Smooth muscle cell (in vitro differentiated cells): ENCODE results near the gene S100P. TPM values are rescaled to one million over a fixed set of nuclear protein-coding genes. Genes with fewer than 3 reads are reported as not detected.

ENCODE experiments used
- DNase-seq: peaks from one replicate; lab custom pipeline; 2025; ENCODE audit not compliant: unreplicated experiment; lab: John Stamatoyannopoulos, UW
- H2AFZ ChIP-seq: fragments of 200-600 bp; sonication (generic); 2 replicates; pipeline ENCODE4 v1.6.0; 2016; ENCODE audit warnings: antibody characterized with exemption, low read depth, mild to moderate bottlenecking
- H3F3A ChIP-seq: fragments of 200-600 bp; sonication (generic); 2 replicates; pipeline ENCODE4 v1.6.0; 2017; ENCODE audit warnings: antibody characterized with exemption, low read depth
- H3K27ac ChIP-seq: fragments of 200-600 bp; sonication (generic); 2 replicates; pipeline ENCODE4 v1.5.1; 2016; ENCODE audit warnings: low read depth, mild to moderate bottlenecking
- H3K27me3 ChIP-seq: fragments of 200-600 bp; sonication (generic); 2 replicates; pipeline ENCODE4 v1.6.1; 2016; ENCODE audit warnings: low read depth, mild to moderate bottlenecking
- H3K36me3 ChIP-seq: fragments of 200-600 bp; sonication (generic); 2 replicates; pipeline ENCODE4 v1.5.1; 2016; ENCODE audit warnings: low read depth
- H3K4me1 ChIP-seq: fragments of 200-600 bp; sonication (generic); 2 replicates; pipeline ENCODE4 v1.5.1; 2016; ENCODE audit warnings: low read depth
- H3K4me2 ChIP-seq: fragments of 200-600 bp; sonication (generic); 2 replicates; pipeline ENCODE4 v1.6.0; 2016; ENCODE audit warnings: mild to moderate bottlenecking
- H3K4me3 ChIP-seq: fragments of 200-600 bp; sonication (generic); 2 replicates; pipeline ENCODE4 v1.5.1; 2016; ENCODE audit warnings: mild to moderate bottlenecking
- H3K79me2 ChIP-seq: fragments of 200-600 bp; sonication (generic); 2 replicates; pipeline ENCODE4 v1.6.0; 2016; ENCODE audit warnings: low read depth, mild to moderate bottlenecking
- H3K9ac ChIP-seq: fragments of 200-600 bp; sonication (generic); 2 replicates; pipeline ENCODE4 v1.6.0; 2016; ENCODE audit warnings: low read depth
- H3K9me3 ChIP-seq: fragments of 200-600 bp; sonication (generic); replicated peaks from 2 replicates; pipeline ENCODE4 v1.5.1; 2016; ENCODE audit warnings: low read depth
- H4K20me1 ChIP-seq: fragments of 200-600 bp; sonication (generic); 2 replicates; pipeline ENCODE4 v1.6.0; 2016; ENCODE audit warnings: low read depth
- WGBS: methylation state at CpG from one replicate; pipeline ENCODE4 v1.1.7; 2016; ENCODE audit warnings: low lambda C conversion rate; 5-methylcytosine and 5-hydroxymethylcytosine counted together
- polyA plus RNA-seq: library from polyadenylated mRNA; unstranded; fragments of >200 nt; fragmentation: Nextera tagmentation; extraction: Ambion mirVana; gene quantifications from 2 replicates; pipeline ENCODE4 v1.2.1, GENCODE V29; 2016
- total RNA-seq: library from RNA; depleted of rRNA; stranded (reverse); fragments of >200 nt; gene quantifications from 2 replicates; pipeline ENCODE4 v1.2.3, GENCODE V29; 2014
- TF ChIP-seq, protein P1 (sequence below): fragments of 200-600 bp; sonication (generic); IDR thresholded peaks from 2 replicates; pipeline ENCODE4 v1.5.1; 2017; ENCODE audit warnings: borderline replicate concordance, mild to moderate bottlenecking, antibody characterized with exemption; ENCODE audit not compliant: insufficient read depth, poor library complexity, severe bottlenecking

The S100P gene
- total and polyA plus RNA-seq, 2 experiments from 2014 or later: 4.0 to 6.6 TPM

DNA sequence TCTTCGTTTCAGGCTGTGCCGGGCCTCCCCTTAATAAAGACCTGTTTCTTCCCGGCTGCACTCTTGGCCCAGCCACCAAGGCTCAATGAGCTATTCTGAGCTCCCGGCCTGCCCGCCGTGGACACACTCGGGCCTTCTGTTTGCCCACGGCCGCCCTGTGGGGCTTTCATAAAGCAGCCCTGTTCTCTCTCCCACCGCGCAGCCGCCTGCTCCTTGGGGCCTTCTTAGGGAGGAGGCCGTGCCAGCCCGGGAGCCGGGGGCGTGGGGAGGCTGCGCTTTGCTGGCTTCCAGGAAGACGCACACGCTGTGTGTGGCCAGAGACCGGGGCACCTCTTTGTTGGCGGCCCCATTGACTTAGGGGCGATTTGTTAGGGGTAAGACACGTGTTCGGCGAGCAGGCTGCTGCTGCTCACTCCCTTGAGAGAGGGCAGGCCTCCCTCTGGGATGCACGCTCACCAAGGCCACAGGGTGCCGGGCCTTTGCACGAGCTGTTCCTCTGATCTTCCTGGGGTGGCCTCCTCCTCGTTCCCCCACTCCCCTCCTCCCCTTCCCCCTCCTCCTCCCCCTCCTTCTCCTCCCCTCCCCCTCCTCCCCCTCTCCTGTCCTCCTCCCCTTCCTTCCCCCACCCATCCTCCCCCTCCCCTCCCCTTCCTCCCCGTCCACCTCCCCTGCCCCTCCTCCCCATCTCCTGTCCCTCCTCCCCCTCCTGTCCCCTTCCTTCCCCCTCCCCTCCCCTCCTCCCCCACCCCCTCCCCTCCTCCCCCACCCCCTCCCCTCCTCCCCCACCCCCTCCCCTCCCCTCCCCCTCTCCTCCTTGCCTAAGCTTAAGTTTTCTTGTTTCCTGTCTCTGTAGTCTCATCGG is 33.6 kb downstream of the S100P start:
- Histone ChIP-seq H2AFZ (peak overlapping the region; percentile 28), H3K4me2 (no peak overlapping the region), H3K9ac (no peak overlapping the region), H3K9me3 (no peaks in the 10 kb centered on the region), H3K4me1 (peaks cover 17% of the 10 kb centered on the region), H3K27ac (peak overlapping the region; percentile 28), H3K36me3 (no peaks in the 10 kb centered on the region), H3K27me3 (no peaks in the 10 kb centered on the region), H3K79me2 (no peaks in the 10 kb centered on the region), H3K4me3 (no peak overlapping the region), H3F3A (peaks cover 7% of the 10 kb centered on the region), H4K20me1 (no peaks in the 10 kb centered on the region)
- no peak for DNase-seq
- TF ChIP-seq, protein P1, sequence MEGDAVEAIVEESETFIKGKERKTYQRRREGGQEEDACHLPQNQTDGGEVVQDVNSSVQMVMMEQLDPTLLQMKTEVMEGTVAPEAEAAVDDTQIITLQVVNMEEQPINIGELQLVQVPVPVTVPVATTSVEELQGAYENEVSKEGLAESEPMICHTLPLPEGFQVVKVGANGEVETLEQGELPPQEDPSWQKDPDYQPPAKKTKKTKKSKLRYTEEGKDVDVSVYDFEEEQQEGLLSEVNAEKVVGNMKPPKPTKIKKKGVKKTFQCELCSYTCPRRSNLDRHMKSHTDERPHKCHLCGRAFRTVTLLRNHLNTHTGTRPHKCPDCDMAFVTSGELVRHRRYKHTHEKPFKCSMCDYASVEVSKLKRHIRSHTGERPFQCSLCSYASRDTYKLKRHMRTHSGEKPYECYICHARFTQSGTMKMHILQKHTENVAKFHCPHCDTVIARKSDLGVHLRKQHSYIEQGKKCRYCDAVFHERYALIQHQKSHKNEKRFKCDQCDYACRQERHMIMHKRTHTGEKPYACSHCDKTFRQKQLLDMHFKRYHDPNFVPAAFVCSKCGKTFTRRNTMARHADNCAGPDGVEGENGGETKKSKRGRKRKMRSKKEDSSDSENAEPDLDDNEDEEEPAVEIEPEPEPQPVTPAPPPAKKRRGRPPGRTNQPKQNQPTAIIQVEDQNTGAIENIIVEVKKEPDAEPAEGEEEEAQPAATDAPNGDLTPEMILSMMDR: no peak
- WGBS: 58% methylated on average over 25 of the region's 31 CpGs

DNA sequence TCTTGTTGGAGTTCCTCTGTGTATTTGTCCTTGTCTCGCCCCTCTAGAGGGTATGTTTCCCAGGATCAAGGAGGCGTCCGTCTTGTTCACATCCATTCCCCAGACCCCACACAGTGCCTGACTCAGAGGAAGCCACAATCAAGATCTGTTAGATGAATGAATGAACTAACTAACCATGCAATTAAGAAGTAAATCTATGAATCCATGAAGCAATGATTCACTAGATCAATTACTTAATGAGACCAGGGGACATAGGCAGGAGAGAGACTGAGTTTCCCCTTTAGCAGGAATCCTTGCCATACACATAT is 34.2 kb downstream of the S100P start:
- H3K27me3 ChIP-seq: no peaks in the 10 kb centered on the region
- H3K79me2 ChIP-seq: no peaks in the 10 kb centered on the region
- no peaks in the 10 kb centered on the region for H4K20me1 ChIP-seq
- H3K4me2 ChIP-seq: no peak overlapping the region
- H3K9me3 ChIP-seq: no peaks in the 10 kb centered on the region
- TF ChIP-seq, protein P1: no peak
- H3K27ac ChIP-seq: no peak overlapping the region
- no peaks in the 10 kb centered on the region for H3K36me3 ChIP-seq
- DNase-seq: no peak
- peaks cover 7% of the 10 kb centered on the region for H3F3A ChIP-seq
- WGBS: 49% methylated on average over 3 of the region's 3 CpGs
- peaks cover 20% of the 10 kb centered on the region for H3K4me1 ChIP-seq
- no peak overlapping the region for H3K4me3 ChIP-seq
- no peak overlapping the region for H2AFZ ChIP-seq
- H3K9ac ChIP-seq: no peak overlapping the region

DNA sequence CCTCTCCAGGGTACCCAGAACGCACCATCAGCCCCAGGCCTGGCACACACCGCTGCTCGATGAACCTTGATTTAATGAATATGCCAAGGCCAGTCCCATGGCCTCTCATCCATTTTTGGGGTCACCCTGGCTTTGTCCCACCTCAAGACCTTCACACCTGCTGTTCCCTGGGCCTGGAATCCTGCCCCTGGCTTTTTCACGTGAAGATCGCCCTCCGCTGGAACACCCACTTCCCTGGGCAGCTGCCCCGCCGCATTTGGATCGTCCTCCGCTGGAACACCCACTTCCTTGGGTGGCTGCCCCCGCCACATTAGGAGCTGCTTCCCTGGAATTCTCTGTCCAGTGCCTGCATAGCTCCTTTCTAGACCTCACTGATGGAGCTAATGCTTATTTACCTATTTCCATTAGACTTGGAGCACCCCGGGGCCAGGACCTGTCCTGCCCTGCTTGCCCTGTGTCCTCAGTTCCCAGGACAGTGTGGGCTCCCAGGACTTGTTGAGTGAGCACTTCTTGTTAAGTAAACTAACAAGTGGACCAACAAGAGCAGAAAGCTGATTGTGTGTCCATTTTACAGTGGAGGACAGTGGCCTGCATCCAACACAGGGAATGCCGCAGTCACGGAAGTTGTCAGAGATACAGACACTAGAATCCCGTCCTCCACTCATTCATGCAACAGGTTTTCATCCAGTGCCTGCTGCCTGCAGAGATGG is 34.8 kb downstream of the S100P start:
- Histone ChIP-seq H3K4me1 (peaks cover 20% of the 10 kb centered on the region), H3F3A (peaks cover 7% of the 10 kb centered on the region), H3K9me3 (no peaks in the 10 kb centered on the region), H3K4me2 (no peak overlapping the region), H3K36me3 (no peaks in the 10 kb centered on the region), H3K4me3 (no peak overlapping the region), H2AFZ (no peak overlapping the region), H4K20me1 (no peaks in the 10 kb centered on the region), H3K79me2 (no peaks in the 10 kb centered on the region), H3K27me3 (no peaks in the 10 kb centered on the region), H3K27ac (no peak overlapping the region), H3K9ac (no peak overlapping the region)
- TF ChIP-seq, protein P1: no peak
- no peak for DNase-seq
- 93% methylated on average over 15 of the region's 15 CpGs for WGBS
